ENCODE measurements around the gene RELT.

RELT gene

GRCh38 chr11:73379189-73379880, 3.1 kb downstream of the RELT start:
- DNase-seq, result no peak

DNA sequence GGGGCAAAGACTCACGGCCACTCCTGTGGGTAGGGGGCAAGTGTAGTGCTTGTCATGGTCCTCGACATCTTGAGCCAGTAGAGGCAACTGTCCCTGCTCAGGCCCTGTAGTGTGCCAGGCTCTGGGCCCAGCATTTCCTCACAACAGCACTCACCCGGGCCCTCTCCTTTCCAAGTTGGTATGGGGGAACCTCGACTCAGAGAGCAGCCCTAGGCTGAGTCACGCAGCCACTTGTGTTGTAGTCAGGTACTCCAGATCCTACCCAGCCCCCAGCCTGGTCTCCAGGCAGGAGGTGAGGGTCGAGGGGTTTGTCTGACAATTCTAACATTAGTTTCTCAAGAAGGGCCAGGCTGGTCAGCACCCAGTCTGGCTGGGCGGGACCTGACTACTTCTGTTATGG, 4.1 kb downstream of the RELT start:
- no peak for DNase-seq

GRCh38 chr11:73380897-73381410, 4.8 kb downstream of the RELT start:
- DNase-seq, result no peak

- DNase-seq, result no peak
Measured at GRCh38 chr11:73381589-73381988, 5.4 kb downstream of the RELT start.

- no peak for DNase-seq
Measured at GRCh38 chr11:73382183-73382582, 6.0 kb downstream of the RELT start.

- DNase-seq, result no peak
Measured at GRCh38 chr11:73382747-73383146, 6.5 kb downstream of the RELT start.

- DNase-seq, result no peak
Measured at GRCh38 chr11:73383249-73384124, 7.3 kb downstream of the RELT start.

- DNase-seq, result no peak
Measured at GRCh38 chr11:73384125-73384441, 7.9 kb downstream of the RELT start.

DNA sequence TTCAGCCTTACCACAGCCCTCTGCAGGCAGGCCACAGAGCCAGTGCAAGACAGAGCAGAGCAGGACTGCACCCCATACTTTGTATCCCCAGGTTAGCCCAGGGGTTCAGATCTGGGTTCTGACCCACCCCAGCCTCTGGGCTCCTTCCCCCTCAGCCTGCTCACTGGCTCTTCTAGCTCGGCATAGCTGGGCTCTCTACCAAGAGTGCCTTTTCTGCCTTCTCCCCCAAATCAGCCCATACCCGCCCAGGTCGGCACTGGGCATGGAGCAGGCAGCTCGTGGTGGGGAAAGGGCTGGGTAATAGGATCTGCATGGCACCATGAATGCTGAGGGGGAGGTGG, 8.3 kb downstream of the RELT start:
- no peak for DNase-seq

DNA sequence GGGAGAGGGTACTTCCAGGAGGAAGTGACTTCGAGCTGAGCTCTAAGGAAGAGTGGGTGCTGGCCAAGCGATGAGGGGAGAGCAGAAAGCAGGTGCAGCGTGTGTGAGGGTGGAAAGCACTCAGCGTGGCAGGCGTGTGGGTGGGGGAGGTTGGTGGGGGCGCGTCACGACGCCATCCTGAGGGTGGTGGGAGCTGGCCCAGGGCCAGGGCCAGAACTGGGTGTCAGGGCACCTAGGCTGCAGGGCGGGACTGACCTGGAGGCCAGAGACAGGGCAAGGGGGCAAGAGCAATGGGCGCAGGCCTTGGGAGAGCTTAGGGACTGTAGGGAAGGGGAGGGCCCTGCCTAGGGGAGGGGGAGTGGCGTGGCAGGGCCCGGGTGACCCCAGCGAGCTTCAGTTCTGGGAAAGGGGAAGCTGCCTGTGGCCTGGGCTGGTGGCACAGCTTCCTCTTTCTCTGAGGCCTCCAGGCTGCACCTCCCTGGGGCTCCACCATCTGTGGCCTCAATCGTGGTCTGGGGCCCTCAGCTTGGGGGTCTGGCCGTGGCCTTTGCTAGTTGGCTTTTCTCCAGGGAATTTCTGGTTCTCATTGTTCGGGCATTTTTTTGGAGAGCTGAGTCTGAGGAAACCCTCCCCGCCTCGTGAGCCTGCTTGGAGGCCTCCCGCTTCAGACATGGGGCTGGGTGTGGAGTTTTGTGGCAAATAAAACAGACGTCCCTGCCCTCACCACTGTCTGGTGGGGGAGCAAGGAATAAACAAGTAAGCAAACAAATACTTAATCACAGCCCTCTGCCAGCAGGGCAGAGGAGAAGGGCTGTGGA, 8.9 kb downstream of the RELT start:
- DNase-seq, result peak in 1 of 2 experiments; percentile 46

GRCh38 chr11:73386016-73386415, 9.8 kb downstream of the RELT start:
- no peak for DNase-seq

DNA sequence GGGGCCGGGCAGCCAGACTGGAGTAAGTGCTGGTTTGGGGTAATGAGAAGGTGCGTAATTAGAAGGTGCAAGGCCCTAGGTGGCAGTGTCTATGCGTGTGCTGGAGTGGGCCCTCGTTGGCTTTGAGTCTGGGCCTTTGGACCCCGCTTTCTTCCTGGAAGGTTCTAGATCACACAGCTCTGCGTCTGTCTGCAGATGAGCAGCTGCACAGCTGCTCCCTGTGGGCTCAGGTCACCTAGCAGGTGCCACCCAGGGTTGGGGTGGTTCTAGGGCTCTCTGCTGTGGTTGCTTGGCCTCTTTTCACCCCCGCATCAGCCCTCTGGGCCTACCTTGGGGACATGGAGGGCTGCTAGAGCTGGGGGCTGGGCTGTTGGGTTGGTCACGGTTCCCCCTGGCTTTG, 10.3 kb downstream of the RELT start:
- no peak for DNase-seq

DNA sequence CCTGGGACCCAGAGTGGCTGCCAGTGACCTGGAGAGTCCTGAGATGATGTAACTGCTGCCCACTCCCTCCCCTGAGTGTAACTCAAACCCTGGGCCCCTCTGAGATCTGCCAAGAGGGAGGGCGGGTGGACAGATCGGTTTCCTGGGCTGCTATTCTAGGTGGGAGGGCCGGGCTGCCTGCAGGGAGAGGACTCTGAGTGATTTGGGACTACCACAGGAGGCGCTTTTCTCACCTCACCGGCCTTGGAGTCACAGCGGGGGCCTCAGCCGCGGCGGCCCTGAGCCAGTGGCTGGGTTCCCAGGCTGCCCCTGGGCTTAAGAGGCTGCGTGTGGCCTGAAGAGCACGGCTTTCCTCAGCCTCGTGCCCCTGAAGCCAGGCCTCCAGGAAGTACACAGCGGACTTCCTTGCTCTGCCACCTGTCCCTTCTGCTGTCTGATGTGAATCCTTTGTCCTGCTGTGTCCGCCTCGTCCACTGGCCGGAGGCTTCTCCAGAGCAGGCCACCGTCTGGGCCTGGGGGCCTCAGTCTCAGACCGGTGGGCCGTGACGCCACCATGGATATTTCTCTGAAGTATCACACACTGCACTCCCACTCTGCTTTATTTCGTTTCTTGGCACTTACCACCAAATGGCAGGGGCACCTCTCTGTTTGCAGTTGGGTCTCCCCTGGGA, 11.5 kb downstream of the RELT start:
- DNase-seq, result no peak

DNA sequence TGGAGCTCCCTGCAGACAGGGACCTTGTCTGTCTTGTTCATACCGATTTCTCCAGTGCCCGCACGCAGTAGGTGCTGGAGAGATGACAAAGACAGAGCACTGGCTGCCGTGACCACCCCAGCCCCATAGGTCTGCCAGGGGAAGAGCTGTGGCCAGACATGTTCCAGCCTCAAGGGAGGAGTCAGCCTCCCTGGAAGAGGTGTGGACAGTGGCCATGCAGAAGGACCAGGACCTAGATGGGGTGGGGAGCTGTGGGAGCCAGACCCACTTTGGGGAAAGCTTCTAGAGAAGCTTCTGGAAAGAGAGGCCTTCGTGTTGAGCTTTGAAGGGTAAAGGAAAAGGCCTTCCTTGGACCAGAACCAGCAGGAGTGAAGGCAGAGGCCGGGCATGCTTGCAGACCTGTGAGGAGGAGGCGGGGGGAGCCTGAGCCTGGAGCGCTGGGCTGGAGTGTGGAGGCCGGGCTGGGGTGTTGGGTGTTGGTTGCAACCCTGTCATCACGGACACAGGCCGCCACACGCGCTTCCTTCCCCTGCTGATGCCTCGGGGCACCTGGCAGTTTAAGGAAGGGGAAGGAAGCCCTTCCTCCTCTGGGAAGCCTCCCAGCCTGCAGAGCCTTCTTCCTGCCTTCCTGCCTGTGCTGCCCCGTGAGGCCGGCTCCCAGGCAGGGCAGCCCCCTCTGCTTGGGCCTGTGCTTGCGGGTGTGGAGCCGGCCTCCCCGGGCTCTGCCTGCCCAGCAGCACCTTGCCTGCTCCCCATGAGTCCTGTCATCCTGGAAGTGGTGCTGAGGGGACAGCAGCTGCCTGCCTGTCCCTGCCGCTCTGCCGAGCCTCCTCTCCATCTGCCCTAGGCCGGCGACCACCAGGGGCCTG, 12.3 kb downstream of the RELT start:
- DNase-seq, result no peak

DNA sequence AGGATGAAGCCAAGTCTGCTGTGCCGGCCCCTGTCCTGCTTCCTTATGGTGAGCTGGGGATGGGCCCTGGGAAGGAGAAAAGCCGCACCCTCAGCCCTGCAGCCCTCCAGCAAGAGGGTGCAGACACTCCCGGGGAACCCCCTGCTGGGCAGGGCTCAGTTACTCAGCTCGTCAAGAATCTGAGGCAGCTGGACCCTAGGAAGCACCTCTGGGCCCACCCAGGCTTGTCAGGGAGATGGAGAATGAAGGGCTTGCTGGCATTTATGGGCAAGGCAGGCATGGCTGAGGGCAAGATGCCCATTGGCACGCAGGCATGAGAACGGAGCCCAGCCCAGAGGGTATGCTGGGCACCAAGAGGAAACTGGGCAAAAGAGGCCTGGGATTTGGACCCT, 12.9 kb downstream of the RELT start:
- no peak for DNase-seq

GRCh38 chr11:73389916-73390315, 13.7 kb downstream of the RELT start:
- DNase-seq, result no peak

- DNase-seq, result no peak
Measured at GRCh38 chr11:73390601-73391565, 14.7 kb downstream of the RELT start.

DNA sequence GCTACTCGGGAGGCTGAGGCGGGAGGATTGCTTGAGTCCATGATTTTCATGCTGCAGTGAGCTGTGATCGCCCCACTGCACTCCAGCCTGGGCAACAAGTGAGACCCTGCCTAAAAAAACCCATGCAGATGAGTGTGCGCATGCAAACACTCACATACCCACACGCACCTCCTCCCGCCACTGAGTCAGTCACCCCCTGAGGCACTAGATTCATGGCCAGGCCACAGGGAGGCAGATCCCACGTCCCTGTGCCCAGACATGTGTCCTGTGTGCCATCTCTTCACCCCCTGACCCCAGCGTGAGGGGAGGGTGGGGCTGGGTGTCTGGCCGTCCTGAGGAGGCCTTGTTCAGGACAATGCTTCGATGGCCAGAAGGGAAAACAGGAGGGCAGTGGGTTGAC, 15.5 kb downstream of the RELT start:
- no peak for DNase-seq

GRCh38 chr11:73392108-73393010, 16.2 kb downstream of the RELT start:
- no peak for DNase-seq

DNA sequence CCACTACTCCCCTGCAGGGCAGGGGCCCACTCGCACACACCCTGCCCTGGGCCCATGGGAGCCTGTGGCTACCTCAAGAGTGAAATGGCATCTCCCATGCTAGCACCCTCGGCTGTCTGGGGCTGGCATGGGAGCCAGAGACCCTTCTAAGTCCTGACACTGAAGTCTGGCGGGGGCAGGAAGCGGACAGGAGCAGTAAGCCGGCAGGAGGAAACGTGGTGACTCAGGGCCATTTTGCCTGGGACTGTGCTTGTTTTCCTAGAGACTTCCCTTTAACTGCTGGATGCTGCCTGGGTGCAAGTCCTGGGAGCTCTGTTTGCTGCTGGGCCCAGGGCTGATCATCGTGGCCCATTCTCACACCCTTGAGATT, 16.8 kb downstream of the RELT start:
- no peak for DNase-seq

Data from activated T-cell treated with anti-CD3 and anti-CD28 coated beads, Interleukin-2, amount 50 U/mL, for 48 hours (primary cell).